ENCODE measurements around the gene AGT. TPM values are rescaled to one million over a fixed set of nuclear protein-coding genes. Genes with fewer than 3 reads are reported as not detected.
"Not testable (repeated sequence)": the region's sequence is repeated elsewhere in the genome, so short reads cannot be mapped to it uniquely, and the experiment has no call there.

AGT gene
- total RNA-seq, 1 donor from 2014 or later: not detected

DNA sequence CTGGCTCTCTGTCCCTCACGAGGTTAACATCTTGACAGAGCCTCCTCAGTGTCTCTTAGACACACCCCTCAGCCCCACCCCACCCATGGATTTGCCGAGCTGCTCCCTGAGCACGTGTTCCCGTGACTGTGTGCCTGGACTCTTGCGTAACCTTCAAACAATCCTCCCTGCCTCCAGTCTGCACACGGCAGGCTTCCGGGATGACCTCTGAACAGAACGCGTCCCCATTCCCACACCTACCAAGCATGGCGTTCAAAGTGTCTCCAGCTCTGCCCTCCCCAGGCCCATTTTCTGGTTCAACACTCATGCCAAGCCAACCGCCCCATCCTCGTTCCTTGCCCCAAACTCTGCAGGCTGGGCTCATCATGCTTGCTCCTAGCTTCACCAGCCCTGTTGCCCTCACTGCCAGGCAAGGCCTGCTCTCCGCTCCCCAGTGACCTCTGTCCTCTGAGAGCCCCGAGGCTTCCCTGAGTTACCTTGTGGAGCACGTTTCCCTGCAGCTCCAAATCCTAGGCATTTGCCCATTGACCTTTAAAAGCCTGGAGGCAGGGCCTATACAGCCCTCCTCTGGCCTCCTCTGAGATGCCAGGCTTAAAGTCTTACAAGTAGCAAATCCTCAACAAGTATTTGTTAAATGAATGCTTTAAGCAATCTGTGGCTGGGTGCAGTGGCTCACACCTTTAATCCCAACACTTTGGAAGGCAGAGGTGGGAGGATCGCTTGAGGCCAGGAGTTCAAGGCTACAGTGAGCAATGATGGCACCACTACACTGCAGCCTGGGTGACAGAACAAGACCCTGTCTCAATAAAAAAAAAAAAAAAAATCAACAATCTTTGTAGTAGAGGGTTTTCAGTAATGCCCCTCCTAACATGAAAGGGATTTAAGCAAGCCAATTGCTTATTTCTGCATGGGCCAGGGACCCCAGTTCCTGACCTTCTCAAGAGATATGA lies 5.0 kb downstream of the AGT start:
- no peak for DNase-seq (ENCODE audit: extremely low read depth, low read depth, low spot score)

DNA sequence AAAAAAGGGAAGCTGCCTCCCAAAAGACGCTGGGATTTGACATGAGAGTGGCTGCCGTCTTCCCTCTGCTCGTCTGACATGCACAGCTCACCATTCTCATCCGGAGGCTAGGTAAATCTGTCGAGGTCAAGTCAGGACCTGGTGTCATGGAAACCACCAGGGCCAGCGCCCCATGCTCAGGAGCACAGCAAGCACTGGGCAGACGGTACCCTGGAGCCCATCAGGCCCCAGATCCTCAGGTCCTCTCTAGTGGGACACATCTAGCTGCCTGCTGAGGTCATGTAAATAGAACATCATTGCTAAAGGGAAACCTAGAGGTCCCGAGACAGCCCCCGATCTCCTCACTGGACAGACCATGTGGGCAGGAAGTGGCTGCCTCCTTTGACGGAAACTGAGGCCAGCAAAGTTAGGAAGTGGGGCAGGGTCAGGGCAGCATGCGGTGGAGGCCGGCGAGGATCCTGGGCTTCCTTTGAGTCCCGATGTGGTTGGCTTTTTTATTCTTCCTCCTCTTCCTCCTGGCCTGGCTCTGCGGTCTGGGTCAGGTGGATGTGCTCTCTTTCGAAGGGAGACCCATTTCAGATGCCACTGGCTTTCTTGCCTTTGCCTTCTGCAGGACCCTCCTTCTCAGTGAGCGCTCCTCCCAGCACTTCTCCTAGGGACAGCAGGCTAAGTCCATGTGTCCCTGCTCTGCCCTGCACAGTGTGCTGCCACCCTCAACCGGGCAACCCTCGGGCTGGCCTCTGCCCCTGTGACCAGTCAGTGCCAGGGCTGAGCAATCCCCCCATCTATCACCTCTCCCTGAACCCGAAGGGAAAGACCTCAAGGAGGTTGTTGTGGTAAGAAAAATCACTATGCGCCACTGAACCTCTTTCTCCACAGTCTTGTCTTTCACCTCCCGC lies 5.9 kb downstream of the AGT start:
- no peak for DNase-seq (ENCODE audit: extremely low read depth, low read depth, low spot score)

DNA sequence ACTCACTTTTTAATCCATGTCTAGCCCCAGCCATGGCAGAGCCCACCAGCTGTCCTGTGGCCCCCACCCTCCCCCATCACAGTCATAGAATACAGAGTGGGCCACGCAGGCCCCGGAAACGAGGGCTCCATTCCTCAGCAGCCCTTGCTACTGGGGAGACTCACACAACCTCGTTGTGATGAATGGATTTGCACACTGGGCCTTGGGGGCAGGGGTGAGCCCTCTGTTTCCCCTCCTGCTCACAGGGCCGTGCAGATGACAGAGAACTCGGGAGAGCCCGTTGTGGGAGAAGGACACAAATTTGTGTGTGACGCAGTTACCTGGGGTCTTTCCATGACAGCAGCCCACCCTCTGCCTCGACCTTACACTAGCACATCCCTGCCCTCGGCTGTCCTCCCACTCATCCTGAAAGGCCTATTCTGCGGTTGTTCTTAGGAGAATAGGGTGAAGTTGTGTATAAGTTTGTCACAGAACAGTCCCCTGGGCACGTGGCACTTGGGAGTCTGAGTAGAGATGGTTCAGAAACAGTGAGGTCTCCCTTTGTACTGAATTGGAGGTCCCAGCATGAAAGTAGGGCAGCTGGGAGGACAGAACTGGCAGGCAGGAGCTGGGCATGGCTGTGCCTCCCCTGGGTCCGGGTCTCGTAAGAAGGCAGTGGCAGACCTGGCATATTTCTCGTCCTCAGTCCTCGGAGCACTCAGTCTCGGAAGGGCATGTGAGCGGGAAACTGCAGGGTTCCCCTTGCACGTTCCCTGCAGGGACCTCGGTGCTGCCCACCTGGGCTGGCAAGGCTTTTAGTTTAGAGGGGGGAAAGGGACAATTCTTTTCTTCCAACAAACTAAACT lies 6.8 kb downstream of the AGT start:
- no peak for DNase-seq (ENCODE audit: extremely low read depth, low read depth, low spot score)

DNA sequence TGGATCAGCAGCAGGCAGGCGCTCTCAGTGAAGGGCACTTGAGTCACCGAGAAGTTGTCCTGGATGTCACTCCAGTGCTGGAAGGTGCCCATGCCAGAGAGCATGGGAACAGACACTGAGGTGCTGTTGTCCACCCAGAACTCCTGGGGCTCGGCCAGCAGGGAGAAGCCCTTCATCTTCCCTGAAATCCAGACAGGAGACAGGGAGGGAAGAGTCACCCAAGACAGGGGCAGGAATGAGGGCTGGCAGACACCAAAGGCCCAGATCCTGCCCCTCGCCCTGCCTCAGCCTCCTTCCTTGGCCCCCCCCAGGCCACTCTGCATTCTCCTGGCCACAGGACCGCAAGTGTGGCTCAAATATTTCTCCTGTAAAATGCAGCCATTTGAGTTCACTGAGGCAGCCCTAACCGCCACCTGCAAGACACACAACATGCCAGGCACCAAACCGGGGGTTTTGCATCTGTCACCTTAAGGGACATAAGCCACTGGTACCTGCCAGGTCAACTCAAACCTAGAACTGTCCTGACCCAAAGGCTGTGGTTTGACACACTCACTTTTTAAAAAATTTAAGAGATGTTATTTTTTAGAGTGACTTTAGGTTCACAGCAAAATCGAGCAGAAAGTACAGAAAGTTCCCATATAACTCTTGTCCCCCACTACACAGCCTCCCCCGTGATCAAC lies 7.8 kb downstream of the AGT start:
- no peak for DNase-seq (ENCODE audit: extremely low read depth, low read depth, low spot score)

DNA sequence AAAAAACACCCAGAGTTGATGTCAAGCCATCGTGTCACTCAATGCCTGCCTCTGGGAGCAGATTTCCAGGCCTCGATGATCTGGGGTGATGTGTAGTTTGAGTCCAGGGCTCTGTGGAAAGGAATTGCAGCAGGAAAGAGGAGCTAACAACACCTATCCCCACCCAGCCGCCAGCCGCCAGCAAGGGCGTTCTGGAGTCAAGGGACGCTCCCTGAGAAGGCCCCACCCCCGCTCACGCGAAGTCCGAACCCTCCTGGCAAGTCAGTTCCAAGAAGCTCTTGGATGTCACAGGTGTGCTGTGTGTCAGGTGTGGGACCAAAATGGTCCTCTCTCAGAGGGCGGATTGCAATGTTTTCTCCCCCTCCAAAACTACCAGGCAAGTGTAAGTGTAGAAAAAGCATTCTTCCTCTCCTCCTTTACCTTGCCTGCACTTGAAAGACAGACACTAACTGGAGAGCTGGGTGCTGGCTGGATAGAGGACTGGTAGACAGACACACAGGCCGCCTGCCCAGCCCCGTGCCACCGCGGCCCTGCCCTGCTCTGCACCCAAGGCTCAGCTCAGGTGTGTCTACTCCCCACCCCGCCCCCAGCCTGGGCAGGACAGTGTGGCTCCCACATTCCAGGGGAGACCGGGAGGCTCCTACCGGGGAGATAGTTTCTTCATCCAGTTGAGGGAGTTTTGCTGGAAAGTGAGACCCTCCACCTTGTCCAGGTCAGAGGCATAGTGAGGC lies 8.5 kb downstream of the AGT start:
- DNase-seq (ENCODE audit: extremely low read depth, low read depth, low spot score): no peak

DNA sequence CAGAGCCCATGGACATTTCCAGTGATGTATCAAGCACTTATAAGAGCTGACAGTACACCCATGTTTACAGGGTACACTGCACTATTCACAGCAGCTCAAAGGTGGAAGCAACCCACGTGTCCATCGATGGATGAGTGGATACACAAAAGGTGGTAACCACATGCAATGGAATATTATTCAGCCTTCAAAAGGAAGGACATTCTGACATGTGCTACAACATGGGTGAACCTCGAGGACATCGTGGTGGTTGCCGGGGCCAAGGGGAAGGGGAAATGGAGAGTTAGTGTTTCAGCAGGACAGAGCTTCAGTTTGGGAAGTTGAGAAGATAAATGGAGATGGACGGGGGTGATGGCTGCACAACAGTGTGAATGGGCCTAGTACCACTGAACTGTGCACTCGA lies 9.1 kb downstream of the AGT start:
- no peak for DNase-seq (ENCODE audit: extremely low read depth, low read depth, low spot score)

DNA sequence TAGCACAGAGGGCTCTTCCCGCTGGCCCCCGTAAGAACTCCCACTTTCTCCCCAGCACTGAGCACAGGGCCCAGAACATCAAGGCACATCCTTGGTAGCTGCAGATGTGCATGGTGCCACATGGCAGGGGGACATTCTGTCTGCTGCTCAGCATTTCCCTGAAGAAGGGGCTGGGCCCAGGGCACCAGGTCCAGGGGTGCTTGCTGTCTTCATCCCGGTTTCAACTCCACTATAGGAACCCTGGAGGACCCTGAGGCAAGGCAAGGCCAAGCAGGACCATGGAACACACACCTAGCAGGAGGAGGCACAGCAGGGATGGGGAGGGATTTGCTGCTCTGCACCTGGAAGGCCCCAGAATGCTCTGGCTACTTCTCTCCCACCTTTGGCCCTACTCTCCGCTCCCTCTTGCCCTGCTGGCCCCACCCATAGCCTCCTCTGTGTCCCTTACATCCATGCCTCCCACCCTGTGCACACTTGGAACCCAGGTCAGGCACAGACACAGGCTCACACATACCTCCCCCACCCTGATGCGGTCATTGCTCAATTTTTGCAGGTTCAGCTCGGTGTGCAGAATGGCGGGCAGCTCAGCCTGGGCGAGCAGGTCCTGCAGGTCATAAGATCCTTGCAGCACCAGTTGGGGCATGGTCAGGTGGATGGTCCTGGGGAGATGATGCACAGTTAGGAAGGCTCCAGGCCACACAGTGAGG lies 10.1 kb downstream of the AGT start:
- DNase-seq (ENCODE audit: extremely low read depth, low read depth, low spot score): no peak

DNA sequence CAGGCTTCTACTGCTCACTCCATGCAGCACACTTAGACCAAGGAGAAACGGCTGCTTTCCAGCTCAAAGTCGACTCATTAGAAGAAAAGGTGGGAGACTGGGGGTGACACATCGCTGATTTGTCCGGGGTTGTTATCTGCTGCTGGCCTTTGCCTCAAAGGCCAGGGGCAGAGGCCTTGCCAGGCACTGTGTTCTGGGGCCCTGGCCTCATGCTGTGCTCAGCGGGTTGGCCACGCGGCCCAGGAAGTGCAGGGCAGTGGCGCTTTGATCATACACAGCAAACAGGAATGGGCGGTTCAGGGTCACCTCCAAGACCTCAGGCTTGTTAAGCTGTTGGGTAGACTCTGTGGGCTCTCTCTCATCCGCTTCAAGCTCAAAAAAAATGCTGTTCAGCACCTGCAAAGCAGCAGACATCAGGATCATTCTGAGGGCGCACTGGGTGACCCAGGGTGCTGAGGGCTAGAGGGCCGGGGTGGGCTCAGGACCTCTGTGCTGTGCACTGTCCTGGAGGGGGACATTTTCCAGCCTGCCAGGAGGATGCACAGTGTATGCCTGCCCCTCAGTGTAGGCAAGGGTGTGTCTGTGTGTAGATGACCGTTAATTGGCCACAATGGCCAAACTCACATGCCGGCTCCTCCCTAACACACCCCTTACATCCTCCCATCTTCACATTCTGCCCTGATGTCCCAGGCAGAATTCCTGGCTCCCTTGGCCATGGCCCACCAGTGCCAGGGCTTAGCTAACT lies 10.8 kb downstream of the AGT start:
- no peak for DNase-seq (ENCODE audit: extremely low read depth, low read depth, low spot score)

DNA sequence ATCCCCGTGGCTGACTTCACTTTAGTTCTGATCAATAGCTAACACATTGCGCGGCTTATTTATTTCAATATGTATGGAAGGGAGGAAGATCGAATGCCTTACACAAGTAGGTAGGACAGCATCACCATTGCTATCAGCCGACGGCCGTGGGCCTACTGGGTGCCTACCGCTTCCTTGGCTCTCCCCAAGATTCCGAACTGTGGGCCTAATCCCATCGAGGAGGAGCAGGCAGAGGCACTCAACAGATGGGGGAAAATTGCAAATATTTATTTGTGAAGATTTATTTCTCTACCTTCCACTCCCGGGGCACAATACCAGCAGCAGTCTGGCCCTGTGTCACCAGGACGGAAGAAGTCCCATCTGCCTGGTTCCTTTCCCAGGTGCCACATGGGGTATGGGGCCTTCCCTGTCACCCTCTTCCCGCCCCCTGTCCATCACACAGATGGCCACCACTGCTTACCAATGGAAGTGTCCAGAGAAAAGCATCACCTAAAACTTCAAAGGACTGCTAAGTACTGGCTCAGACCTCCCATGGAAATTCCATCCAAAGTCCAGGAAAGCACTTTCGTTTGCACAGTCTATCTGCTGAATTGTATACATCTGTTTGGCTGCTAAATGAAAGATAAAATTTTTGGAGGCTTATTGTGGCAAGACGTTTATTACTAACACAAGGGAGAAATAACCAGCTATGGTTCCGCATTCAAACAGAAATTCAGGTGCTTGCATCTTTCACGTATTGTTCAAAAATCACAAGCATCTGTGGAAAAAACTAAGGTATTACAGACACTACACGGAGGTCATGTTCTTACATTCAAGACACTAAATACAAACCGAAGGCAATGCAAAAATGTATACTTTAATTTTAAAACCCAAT lies 11.8 kb downstream of the AGT start:
- DNase-seq (ENCODE audit: extremely low read depth, low read depth, low spot score): no peak

DNA sequence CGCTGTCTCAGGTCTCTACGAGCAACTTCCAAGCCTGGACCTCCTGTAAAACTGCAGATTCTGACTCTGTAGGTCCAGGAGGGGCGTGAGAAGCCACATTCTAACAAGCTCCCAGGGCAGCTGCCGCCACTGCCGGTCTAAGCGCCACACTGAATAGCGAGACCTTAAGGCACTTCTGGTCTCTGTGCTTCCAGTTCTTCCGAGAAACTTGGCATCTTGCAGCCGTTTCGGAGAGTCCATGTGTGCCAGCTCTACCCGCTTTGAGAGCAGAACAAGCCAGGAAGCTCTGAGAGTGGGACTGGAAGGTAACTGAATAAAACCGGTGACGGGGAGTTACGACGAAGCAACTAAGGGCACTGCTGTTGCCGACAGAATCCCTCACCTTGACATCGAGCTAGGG lies 12.5 kb downstream of the AGT start:
- DNase-seq (ENCODE audit: extremely low read depth, low read depth, low spot score): no peak

DNA sequence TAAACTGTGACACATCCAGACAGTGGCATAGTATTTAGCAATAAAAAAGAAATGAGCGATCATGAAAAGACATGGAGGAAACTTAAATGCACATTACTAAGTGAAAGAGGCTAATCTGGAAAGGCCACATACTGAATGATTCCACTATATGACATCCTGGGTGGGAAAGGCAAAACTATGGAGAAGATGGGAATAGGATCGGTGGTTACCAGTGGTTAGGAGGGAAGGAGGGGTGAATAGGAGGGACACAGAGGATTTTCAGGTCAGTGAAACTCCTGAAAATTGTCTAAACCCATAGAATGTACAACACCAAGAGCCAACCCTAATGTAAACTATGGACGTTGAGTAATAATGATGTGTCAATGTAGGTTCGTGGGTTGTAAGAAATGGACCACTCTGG lies 13.8 kb downstream of the AGT start:
- DNase-seq (ENCODE audit: extremely low read depth, low read depth, low spot score): no peak

DNA sequence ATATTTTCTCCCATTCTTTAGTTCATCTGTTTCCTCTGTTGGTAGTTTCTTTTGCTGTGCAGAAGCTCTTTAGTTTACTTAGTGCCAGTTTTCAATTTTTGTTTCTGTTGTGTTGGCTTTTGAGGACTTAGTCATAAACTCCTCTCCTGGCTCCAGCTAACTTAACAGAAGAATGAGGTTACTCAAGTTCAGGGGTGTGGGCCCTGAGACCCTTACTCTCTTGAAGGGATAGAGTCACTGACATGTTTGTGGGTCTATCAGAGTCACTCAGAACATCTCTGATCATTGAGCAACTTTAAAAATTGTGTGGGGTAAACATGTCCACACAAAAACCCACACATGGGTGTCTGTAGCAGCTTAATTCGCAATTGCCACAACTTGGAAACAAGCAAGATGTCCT lies 14.2 kb downstream of the AGT start:
- no peak for DNase-seq (ENCODE audit: extremely low read depth, low read depth, low spot score)

DNA sequence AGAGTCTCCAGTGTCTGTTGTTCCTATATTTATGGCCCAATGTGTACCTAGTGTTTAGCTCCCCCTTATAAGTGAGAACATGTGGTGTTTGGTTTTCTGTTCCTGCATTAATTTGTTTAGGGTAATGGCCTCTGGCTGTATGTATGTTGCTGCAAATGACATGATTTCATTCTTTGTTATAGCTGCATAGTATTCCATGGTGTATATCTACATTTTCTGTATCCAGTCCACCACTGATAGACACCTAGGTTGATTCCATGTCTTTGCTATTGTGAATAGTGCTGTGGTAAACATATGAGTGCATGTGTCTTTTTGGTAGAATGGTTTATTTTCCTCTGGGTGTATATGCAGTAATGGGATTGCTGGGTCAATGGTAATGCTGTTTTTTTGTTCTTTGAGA lies 15.0 kb downstream of the AGT start:
- not testable (repeated sequence) for DNase-seq (ENCODE audit: extremely low read depth, low read depth, low spot score)

DNA sequence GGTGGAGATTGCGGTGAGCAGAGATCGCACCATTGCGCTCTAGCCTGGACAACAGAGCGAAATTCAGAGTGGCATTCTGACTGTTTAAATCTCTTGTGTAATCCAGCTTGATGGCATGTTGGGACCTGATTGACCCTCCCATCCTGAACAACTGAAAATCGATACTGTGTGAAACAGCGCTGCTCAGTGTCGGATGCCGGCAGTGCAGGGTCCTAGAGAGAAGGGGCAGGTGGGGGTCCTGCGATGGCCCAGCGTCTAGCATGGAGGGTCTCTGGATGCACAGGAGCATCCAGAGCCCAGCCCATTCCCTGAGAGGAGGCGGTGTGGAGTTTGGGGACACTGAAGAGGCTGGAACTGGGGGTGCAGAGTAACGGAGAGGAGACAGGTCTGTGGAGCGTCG lies 15.8 kb downstream of the AGT start:
- no peak for DNase-seq (ENCODE audit: extremely low read depth, low read depth, low spot score)

DNA sequence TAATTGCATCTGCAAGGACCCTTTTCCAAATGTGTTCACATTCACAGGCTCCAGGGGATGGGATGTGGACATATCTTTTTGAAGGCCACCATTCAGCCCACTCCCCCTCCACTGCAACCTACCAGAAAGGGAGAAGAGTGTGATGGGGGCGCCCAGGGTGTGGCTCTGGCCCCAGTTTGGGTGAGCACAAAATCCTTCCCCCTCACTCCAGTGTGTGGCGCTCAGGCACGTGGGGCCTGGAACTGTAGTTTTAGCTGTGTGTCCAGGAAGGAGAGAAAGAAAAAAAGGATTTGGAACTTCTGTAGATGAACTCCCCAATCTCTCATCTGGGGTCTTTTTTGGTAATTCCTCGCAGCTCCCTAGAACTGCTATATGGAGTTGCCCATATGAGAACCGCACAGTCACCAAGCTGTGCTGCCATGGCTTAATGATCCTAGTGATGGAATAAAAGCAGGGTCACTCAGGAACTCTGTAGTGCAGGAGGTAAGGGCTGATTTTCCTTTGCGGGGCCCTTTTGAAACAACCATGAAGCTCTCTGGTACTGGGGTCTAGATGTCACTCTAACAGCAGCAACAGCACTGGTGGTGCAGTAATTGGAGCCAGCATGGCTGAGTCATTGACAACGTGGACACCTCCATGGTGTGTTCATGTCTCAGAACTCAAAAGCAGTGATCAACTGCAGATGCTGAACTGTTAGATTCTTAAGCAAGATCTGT lies 17.0 kb downstream of the AGT start:
- DNase-seq (ENCODE audit: extremely low read depth, low read depth, low spot score): no peak

DNA sequence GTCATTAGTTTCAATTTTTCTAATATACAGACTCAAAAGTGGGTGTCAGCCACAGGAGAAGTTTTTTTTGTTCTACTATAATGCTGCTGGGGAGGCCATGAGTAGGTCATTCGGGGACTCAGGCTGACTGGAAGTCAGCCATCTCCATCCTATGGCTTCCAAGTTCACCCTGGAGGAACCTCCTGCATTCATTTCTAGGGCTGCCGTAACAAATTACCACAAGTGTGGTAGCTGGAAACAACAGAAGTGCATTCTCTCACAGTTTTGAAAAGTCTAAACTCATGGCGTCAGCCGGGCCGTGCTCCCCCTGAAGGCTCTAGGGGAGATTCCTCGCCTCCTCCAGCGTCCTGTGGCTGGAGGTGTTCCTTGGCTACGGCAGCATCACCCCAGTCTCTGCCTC lies 17.7 kb downstream of the AGT start:
- DNase-seq (ENCODE audit: extremely low read depth, low read depth, low spot score): no peak

DNA sequence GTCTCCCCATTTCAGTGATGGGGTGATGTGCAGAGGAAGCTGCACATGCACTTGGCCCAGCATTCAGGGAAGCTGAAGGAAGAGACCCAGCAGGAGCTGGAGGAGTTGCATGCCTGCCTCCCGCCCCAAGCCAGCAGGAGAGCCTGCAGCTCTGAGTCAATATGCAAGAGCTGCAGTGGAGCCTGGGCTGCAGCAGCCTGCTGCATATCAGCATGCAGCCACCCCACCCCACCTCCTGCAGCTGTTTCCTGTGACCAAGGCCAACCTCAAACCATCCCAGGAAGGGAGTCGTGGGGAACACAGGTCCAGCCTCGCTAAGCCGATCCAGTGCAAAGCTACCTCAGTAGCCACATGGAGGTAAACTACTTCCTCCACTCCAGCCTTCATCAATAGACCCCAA lies 18.9 kb downstream of the AGT start:
- DNase-seq (ENCODE audit: extremely low read depth, low read depth, low spot score): no peak
